ENCODE data around the gene PLCB2.

Gene PLCB2

GRCh38 chr15:40283615-40284300 lies 24.0 kb downstream of the PLCB2 start:
- no peak for DNase-seq (ENCODE audit: low spot score)

- no peak for DNase-seq (ENCODE audit: low spot score)
Observed at GRCh38 chr15:40282869-40283614, 24.7 kb downstream of the PLCB2 start, which contains the start of gene ANKRD63. Gene ANKRD63, minus strand, starts transcription at chr15:40283064. Its CDS starts 478 bp downstream, at chr15:40282586.

GRCh38 chr15:40282147-40282868 lies 25.4 kb downstream of the PLCB2 start:
- DNase-seq (ENCODE audit: low spot score) = no peak

GRCh38 chr15:40281801-40282146 lies 26.0 kb downstream of the PLCB2 start:
- DNase-seq (ENCODE audit: low spot score) = no peak

GRCh38 chr15:40281057-40281800 lies 26.5 kb downstream of the PLCB2 start:
- no peak for DNase-seq (ENCODE audit: low spot score)

GRCh38 chr15:40280260-40281056 lies 27.3 kb downstream of the PLCB2 start:
- DNase-seq (ENCODE audit: low spot score) = no peak

GRCh38 chr15:40279437-40280141 lies 28.1 kb downstream of the PLCB2 start:
- peak; percentile 83 for DNase-seq (ENCODE audit: low spot score)

- no peak for DNase-seq (ENCODE audit: low spot score)
Observed at GRCh38 chr15:40278026-40278425, 29.7 kb downstream of the PLCB2 start.

GRCh38 chr15:40277471-40277870 lies 30.3 kb downstream of the PLCB2 start:
- DNase-seq (ENCODE audit: low spot score) = no peak

- no peak for DNase-seq (ENCODE audit: low spot score)
Observed at GRCh38 chr15:40276927-40277326, 30.8 kb downstream of the PLCB2 start.

- no peak for DNase-seq (ENCODE audit: low spot score)
Observed at GRCh38 chr15:40275954-40276353, 31.8 kb downstream of the PLCB2 start.

GRCh38 chr15:40275523-40275922 lies 32.2 kb downstream of the PLCB2 start:
- no peak for DNase-seq (ENCODE audit: low spot score)

GRCh38 chr15:40274350-40275274 lies 33.1 kb downstream of the PLCB2 start:
- peak; percentile 84 for DNase-seq (ENCODE audit: low spot score)

GRCh38 chr15:40273428-40273827 lies 34.3 kb downstream of the PLCB2 start:
- DNase-seq (ENCODE audit: low spot score) = no peak

GRCh38 chr15:40272485-40273056 lies 35.2 kb downstream of the PLCB2 start:
- DNase-seq (ENCODE audit: low spot score) = no peak

GRCh38 chr15:40271685-40272484 lies 35.9 kb downstream of the PLCB2 start:
- no peak for DNase-seq (ENCODE audit: low spot score)

- no peak for DNase-seq (ENCODE audit: low spot score)
Observed at GRCh38 chr15:40270246-40270995, 37.3 kb downstream of the PLCB2 start.

GRCh38 chr15:40269604-40270003 lies 38.1 kb downstream of the PLCB2 start:
- DNase-seq (ENCODE audit: low spot score) = no peak
